Anterior cingulate cortex (tissue), 58 donors: ENCODE data around the gene SRGAP2.
"Not testable (repeated sequence)": the region's sequence is repeated elsewhere in the genome, so short reads cannot be mapped to it uniquely, and the experiment has no call there.

Source experiments
- DNase-seq, 58 donors: peaks; one replicate each; lab custom pipeline; 2025; lab: John Stamatoyannopoulos, UW

Gene SRGAP2

GRCh38 chr1:206203364-206204158 is at the start of gene SRGAP2:
TSS of gene SRGAP2 (plus strand) at chr1:206203541. CDS start at chr1:206205971, 2,430 bp downstream.
- DNase-seq: peak in 22 of 58 donors; percentile 9 to 83 (median 42)

- DNase-seq: not testable (repeated sequence)
Measured at GRCh38 chr1:206167350-206168029, 35.9 kb upstream of the SRGAP2 start.

DNA sequence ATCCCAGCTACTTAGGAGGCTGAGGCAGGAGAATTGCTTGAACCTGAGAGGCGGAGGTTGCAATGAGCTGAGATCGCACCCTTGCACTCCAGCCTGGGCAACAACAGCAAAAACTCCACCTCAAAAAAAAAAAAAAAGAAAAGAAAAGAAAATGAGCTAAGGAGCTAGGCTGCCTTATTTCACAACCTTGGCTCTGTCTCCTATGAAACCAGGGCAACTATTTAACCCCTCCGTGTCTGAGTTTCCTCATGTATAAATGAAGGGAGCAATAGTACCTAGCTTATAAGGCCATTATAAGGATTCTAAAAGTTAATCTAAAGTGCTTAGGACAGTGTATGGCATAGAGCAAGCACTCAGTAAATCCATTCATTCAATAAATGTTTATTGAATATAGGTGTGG is 33.5 kb upstream of the SRGAP2 start:
- DNase-seq: not testable (repeated sequence)

- not testable (repeated sequence) for DNase-seq
Measured at GRCh38 chr1:206173110-206173719, 30.1 kb upstream of the SRGAP2 start.

GRCh38 chr1:206174182-206174868 is 29.0 kb upstream of the SRGAP2 start:
- peak in 1 of 58 donors; percentile 11 for DNase-seq

DNA sequence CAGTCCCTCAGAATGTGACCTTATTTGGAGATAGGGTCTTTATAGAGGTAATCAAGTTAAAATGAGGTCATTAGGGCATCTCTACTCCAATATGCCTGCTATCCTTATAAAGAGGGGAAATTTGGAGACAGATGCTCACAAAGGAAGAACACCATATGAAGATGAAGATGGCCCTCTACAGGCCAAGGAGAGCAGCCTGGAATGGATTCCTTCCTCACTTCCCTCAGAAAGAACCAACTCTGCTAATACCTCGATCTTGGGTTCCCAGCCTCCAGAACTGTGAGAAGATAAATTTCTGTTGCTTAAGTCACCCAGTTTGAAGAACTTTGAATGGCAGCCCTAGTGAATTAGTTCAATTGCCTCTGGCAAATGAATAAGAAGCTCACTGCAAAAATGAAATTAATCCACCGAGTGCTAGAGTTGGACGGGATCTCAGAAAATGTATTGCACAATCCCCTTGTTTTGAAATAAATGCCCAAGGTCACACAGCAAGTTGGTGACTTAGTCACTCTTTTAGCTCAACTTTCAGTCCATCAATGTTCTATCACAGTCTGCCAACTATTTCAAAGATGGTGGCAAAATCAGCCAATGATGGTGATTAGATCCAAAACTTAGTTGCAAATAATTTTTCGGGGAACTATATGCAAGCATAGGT is 27.8 kb upstream of the SRGAP2 start:
- not testable (repeated sequence) for DNase-seq

DNA sequence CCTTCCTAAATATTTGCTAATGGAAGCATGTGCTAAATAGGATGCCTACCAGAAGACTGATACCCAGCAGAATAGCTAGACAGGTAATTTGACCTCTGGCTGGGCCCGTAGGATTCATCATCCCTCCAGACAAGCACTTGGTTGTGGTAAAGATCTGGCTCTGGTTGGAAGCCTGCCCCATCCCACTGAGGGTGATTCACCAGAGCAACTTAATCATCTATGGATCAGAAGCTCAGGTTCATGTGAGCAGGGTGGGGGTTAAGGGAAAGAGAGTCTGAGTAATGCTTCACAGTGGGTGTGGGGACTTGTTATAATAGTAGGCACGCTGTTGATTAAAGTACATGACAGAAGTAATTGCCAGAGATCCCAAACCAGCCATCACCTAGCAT is 27.2 kb upstream of the SRGAP2 start:
- DNase-seq: not testable (repeated sequence)

DNA sequence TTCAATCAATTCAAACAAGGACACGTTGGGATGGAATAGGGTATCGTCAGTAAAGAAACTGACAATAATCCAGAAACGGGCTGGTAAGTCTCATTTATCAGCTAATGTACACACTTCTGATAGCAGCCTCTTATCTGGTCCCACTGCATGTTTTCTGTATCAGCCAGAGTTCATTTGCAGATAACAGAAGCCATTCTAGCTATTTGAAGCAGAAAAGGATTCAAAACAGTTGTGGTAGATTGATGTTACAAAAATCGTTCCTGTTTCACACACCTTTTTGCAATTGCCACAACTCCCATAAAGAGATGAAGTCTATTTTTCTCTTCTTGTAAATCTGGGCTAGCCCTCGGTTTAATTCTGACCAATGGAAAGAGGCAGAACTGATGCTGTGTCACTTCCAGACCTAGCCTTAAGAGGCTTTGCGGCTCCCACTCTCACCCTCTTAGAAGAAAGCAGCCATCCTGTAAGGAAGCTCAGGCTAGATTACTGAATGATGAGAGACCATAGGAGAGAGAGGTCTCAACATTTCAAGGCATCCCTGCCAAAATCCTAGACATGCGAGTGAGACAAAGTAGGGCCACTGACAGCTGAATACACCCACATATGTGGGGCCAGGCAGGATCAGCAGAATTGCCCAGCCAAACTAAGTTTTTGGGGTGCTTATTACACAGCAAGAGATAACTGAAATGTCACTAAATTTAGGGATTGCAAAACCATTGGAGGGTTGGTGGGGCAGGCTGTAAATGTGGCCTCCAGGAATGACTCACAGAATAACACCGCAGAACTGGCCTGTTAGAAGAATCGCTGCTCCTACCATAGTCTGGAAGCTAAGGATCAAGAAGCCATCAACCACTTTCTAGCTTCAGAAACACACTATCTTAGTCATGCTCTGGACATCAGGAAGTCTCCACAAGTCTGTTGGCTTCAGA is 25.0 kb upstream of the SRGAP2 start:
- DNase-seq: not testable (repeated sequence)

DNA sequence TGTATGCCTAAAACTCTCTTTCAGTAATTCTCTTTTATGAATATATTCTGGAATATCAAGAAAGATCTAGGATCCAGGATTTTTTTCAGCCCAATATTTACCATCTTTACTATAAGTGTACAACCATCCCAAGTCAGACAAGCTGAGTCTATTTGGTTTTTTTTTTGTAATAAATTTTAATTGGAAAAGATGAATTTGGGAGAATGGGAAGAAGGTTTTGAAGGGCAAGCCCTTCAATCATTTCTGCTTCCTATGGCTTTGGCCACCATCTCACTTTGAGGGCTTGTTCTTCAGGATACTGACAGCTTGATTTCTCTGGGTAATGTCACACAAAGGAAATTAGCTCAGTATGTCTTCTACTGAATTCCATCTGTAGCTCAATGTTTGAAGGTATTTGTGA is 23.7 kb upstream of the SRGAP2 start:
- not testable (repeated sequence) for DNase-seq

- DNase-seq: not testable (repeated sequence)
Measured at GRCh38 chr1:206182368-206183317, 20.7 kb upstream of the SRGAP2 start.

DNA sequence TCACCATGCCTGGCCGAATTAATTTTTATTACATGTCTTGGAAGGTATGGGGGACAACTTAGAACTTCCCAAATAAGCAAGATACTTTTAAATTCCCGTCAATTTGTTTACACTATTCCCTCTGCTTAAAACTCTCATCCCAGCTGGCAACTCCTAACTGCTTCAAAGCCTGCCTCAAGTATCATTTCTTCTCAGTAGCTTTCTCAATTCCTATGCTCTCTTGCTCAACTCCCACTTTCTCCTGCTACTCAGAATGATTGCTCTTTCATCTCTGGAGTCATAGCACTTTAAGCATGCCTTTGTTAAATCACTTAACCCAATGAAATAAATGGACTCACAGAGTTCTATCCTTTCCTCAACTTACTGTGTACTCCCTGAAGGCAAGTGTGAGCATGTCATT is 19.6 kb upstream of the SRGAP2 start:
- DNase-seq: not testable (repeated sequence)

- DNase-seq: not testable (repeated sequence)
Measured at GRCh38 chr1:206185778-206186177, 17.6 kb upstream of the SRGAP2 start.

- DNase-seq: not testable (repeated sequence)
Measured at GRCh38 chr1:206186826-206187225, 16.5 kb upstream of the SRGAP2 start.

- DNase-seq: not testable (repeated sequence)
Measured at GRCh38 chr1:206195182-206195581, 8.2 kb upstream of the SRGAP2 start.

DNA sequence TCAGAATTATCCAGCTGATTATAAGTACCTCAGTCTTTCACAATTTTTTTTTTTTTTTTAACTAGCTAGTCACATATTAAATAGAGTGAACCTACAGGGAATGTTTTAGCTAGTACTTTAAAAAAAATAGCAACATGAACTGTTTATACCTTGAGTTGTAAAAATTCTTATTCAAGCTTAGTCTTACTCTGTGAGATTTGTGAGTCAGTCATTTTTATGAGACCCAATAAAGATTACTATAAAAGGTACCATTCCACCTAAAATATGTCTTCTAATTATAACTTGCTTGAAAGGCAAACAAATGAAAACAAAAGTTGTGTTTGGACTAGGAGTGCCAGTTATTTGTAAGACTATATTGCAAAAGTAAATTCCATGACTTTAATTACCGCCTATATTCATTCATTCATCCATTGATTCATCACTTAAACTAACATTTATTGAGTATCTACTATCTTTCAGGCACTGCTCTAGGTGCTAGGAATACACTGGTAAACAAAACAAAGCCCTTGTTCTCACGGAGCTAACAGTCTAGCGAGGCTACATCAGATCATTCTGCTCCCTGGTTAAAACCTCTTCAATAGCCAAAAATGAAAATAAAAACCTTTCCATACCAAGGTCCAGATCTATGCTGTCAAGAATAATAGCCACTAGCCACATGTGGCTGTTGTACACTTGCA is 6.5 kb upstream of the SRGAP2 start:
- DNase-seq: not testable (repeated sequence)

GRCh38 chr1:206202789-206203363 is 465 bp upstream of the SRGAP2 start, which contains the start of gene FAM72A:
TSS of gene FAM72A (minus strand) at chr1:206202839. CDS start at chr1:206202025, 814 bp downstream.
- DNase-seq: peak; percentile 42 to 100 (median 98)

DNA sequence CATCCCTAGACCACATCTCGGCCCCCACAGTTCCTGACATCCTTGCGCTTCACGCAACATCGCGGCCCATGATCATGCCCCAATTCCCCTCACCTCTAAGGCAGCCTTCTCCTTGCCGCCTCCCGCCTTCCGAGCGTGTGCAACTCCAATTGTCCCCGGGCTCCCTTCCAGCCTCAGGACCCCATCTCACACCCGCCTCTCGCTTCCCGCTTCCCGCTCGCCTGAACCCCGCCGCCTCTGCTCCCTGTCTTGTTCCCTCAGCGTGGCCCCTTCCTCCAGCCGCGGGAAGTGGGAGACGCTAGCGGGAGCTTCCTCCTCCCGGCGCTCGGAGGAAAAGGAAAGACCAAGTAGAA is 794 bp downstream of the SRGAP2 start:
- DNase-seq: not testable (repeated sequence)
